ENCODE measurements around the gene RGL2. TPM values are rescaled to one million over a fixed set of nuclear protein-coding genes. Genes with fewer than 3 reads are reported as not detected.

The RGL2 gene
- total and polyA plus RNA-seq, 2 of the 13 experiments (the other 11 are each of a cell fraction or from before 2014, with no cell fraction given) = 22.9 to 47.4 TPM

GRCh38 chr6:33271468-33272274, 27.1 kb downstream of the RGL2 start, which contains the start of the genes RPS18 and VPS52 (continued):
- TF ChIP-seq KLF12 (CRISPR knock-in tag; IDR thresholded peaks at IDR 0.05; ENCODE audit: borderline replicate concordance) (peak; percentile 14; the same call in 1 of the 2 replicates), ELF4 (CRISPR knock-in tag; IDR thresholded peaks at IDR 0.05; ENCODE audit: borderline replicate concordance) (peak; percentile 93), ZBTB21 (CRISPR knock-in tag; IDR thresholded peaks at IDR 0.05) (no peak), ZNF263 (CRISPR knock-in tag; IDR thresholded peaks at IDR 0.05) (0 out of 2 replicates have a peak, but pooled peaks have one; percentile 36), ETV5 (CRISPR knock-in tag; IDR thresholded peaks at IDR 0.05; ENCODE audit: borderline replicate concordance) (peak; percentile 71), HDAC2 (CRISPR knock-in tag; IDR thresholded peaks at IDR 0.05) (peak; percentile 73), HNF1B (CRISPR knock-in tag; IDR thresholded peaks at IDR 0.05) (peak; percentile 69), XRCC5 (optimal IDR thresholded peaks at IDR 0.05; ENCODE audit: low read length) (peak; percentile 20), ZNF205 (CRISPR knock-in tag; IDR thresholded peaks at IDR 0.05) (no peak), POLR2G (IDR thresholded peaks at IDR 0.05; ENCODE audit: low read depth, low read length) (peak; percentile 100), ZNF607 (CRISPR knock-in tag; IDR thresholded peaks at IDR 0.05; ENCODE audit: borderline replicate concordance) (peak; percentile 78), CBX1 (IDR thresholded peaks at IDR 0.05; ENCODE audit: low read depth) (peak; percentile 78), TARDBP (CRISPR knock-in tag; IDR thresholded peaks at IDR 0.05) (peak; percentile 97), FOXK2 (IDR thresholded peaks at IDR 0.05) (peak; percentile 96), SP2 (CRISPR knock-in tag; IDR thresholded peaks at IDR 0.05) (peak; percentile 86)
- TF ChIP-seq, protein P1, sequence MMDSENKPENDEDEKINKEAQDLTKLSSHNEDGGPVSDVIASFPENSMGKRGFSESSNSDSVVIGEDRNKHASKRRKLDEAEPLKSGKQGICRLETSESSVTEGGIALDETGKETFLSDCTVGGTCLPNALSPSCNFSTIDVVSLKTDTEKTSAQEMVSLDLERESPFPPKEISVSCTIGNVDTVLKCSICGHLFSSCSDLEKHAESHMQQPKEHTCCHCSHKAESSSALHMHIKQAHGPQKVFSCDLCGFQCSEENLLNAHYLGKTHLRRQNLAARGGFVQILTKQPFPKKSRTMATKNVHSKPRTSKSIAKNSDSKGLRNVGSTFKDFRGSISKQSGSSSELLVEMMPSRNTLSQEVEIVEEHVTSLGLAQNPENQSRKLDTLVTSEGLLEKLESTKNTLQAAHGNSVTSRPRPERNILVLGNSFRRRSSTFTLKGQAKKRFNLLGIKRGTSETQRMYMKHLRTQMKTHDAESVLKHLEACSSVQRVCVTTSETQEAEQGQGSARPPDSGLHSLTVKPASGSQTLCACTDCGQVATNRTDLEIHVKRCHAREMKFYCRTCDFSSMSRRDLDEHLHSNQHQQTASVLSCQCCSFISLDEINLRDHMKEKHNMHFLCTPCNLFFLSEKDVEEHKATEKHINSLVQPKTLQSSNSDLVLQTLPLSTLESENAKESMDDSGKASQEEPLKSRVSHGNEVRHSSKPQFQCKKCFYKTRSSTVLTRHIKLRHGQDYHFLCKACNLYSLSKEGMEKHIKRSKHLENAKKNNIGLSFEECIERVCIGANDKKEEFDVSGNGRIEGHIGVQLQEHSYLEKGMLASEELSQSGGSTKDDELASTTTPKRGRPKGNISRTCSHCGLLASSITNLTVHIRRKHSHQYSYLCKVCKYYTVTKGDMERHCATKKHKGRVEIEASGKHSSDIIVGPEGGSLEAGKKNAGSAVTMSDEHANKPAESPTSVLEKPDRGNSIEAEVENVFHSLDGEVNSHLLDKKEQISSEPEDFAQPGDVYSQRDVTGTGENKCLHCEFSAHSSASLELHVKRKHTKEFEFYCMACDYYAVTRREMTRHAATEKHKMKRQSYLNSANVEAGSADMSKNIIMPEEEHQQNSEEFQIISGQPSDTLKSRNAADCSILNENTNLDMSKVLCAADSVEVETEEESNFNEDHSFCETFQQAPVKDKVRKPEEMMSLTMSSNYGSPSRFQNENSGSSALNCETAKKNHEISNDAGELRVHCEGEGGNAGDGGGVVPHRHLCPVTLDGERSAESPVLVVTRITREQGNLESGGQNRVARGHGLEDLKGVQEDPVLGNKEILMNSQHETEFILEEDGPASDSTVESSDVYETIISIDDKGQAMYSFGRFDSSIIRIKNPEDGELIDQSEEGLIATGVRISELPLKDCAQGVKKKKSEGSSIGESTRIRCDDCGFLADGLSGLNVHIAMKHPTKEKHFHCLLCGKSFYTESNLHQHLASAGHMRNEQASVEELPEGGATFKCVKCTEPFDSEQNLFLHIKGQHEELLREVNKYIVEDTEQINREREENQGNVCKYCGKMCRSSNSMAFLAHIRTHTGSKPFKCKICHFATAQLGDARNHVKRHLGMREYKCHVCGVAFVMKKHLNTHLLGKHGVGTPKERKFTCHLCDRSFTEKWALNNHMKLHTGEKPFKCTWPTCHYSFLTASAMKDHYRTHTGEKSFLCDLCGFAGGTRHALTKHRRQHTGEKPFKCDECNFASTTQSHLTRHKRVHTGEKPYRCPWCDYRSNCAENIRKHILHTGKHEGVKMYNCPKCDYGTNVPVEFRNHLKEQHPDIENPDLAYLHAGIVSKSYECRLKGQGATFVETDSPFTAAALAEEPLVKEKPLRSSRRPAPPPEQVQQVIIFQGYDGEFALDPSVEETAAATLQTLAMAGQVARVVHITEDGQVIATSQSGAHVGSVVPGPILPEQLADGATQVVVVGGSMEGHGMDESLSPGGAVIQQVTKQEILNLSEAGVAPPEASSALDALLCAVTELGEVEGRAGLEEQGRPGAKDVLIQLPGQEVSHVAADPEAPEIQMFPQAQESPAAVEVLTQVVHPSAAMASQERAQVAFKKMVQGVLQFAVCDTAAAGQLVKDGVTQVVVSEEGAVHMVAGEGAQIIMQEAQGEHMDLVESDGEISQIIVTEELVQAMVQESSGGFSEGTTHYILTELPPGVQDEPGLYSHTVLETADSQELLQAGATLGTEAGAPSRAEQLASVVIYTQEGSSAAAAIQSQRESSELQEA (CRISPR knock-in tag; IDR thresholded peaks at IDR 0.05; ENCODE audit: not compliant biosample characterization) = peak; percentile 74
- TF ChIP-seq, protein P2, sequence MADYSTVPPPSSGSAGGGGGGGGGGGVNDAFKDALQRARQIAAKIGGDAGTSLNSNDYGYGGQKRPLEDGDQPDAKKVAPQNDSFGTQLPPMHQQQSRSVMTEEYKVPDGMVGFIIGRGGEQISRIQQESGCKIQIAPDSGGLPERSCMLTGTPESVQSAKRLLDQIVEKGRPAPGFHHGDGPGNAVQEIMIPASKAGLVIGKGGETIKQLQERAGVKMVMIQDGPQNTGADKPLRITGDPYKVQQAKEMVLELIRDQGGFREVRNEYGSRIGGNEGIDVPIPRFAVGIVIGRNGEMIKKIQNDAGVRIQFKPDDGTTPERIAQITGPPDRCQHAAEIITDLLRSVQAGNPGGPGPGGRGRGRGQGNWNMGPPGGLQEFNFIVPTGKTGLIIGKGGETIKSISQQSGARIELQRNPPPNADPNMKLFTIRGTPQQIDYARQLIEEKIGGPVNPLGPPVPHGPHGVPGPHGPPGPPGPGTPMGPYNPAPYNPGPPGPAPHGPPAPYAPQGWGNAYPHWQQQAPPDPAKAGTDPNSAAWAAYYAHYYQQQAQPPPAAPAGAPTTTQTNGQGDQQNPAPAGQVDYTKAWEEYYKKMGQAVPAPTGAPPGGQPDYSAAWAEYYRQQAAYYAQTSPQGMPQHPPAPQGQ (CRISPR knock-in tag; IDR thresholded peaks at IDR 0.05; ENCODE audit: borderline replicate concordance) = no peak

All from HepG2 (cell line).